NCI-H526 (cell line): ENCODE results near the gene KDELR3.

ENCODE experiments used
- DNase-seq, 2 experiments: peaks; one replicate each; lab custom pipeline; 2025; lab: John Stamatoyannopoulos, UW

KDELR3 gene

GRCh38 chr22:38519453-38520250 lies 51.8 kb downstream of the KDELR3 start:
- no peak for DNase-seq

GRCh38 chr22:38523029-38523428 lies 55.1 kb downstream of the KDELR3 start:
- DNase-seq = no peak

- no peak for DNase-seq
Measured at GRCh38 chr22:38523479-38523878, 55.6 kb downstream of the KDELR3 start.

- DNase-seq = no peak
Measured at GRCh38 chr22:38524429-38524828, 56.5 kb downstream of the KDELR3 start.

GRCh38 chr22:38531251-38531938 lies 63.5 kb downstream of the KDELR3 start:
- no peak for DNase-seq
